WERI-Rb-1 (cell line): Measurements from ENCODE around the gene ILDR1.

Experiments used
- DNase-seq: peaks from one replicate; pipeline ENCODE4 v3.0.0-alpha.2; 2020
- H3K27ac ChIP-seq: fragments of 250-450 bp; sonication (Bioruptor Pico); 2 replicates; pipeline ENCODE4 v1.5.1; 2020; ENCODE audit warnings: mild to moderate bottlenecking, moderate library complexity
- H3K27me3 ChIP-seq: fragments of 250-450 bp; sonication (Bioruptor Pico); 2 replicates; pipeline ENCODE4 v1.5.1; 2021; ENCODE audit warnings: mild to moderate bottlenecking, low read depth, moderate library complexity; ENCODE audit not compliant: insufficient read depth, severe bottlenecking
- H3K36me3 ChIP-seq: fragments of 250-450 bp; sonication (Bioruptor Pico); 2 replicates; pipeline ENCODE4 v1.5.1; 2020; ENCODE audit warnings: mild to moderate bottlenecking, moderate library complexity
- H3K4me3 ChIP-seq: 2 replicates; pipeline ENCODE4 v1.5.1; 2011; ENCODE audit warnings: low read depth, mild to moderate bottlenecking, control low read depth, low read length
- H3K9me3 ChIP-seq: fragments of 250-450 bp; sonication (Bioruptor Pico); 2 replicates; pipeline ENCODE4 v1.5.1; 2021; ENCODE audit warnings: mild to moderate bottlenecking, moderate library complexity; ENCODE audit not compliant: severe bottlenecking
- TF ChIP-seq, protein P1 (sequence below): IDR thresholded peaks from 2 replicates; pipeline ENCODE4 v1.5.1; 2011; ENCODE audit warnings: low read depth, mild to moderate bottlenecking, control low read depth, inconsistent platforms, low read length

ILDR1 gene

GRCh38 chr3:121970047-121970446, 52.0 kb downstream of the ILDR1 start:
- no peak overlapping the region for H3K4me3 ChIP-seq
- no peak overlapping the region for H3K27ac ChIP-seq
- DNase-seq = no peak
- no peaks in the 10 kb centered on the region for H3K36me3 ChIP-seq
- TF ChIP-seq, protein P1, sequence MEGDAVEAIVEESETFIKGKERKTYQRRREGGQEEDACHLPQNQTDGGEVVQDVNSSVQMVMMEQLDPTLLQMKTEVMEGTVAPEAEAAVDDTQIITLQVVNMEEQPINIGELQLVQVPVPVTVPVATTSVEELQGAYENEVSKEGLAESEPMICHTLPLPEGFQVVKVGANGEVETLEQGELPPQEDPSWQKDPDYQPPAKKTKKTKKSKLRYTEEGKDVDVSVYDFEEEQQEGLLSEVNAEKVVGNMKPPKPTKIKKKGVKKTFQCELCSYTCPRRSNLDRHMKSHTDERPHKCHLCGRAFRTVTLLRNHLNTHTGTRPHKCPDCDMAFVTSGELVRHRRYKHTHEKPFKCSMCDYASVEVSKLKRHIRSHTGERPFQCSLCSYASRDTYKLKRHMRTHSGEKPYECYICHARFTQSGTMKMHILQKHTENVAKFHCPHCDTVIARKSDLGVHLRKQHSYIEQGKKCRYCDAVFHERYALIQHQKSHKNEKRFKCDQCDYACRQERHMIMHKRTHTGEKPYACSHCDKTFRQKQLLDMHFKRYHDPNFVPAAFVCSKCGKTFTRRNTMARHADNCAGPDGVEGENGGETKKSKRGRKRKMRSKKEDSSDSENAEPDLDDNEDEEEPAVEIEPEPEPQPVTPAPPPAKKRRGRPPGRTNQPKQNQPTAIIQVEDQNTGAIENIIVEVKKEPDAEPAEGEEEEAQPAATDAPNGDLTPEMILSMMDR = no peak
- no peaks in the 10 kb centered on the region for H3K9me3 ChIP-seq
- no peaks in the 10 kb centered on the region for H3K27me3 ChIP-seq

DNA sequence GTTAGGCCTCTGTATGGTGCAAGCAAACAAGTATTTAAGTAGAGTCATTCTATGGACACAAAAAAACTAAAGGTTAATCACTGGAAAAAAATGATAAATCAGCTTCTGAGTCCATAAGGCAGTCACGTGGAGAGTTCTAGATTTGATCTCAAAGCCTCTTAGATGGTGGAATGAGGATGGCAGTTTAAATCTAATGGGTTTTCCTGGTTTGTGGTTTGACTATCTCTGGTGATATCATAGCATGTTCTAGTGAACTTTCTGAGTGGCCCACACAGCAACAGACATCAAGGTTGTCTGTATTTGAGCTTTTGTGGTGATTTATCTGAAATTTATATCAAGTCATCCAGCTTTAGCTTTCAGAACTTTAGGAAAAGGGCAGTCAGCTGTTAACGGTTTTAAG, 52.4 kb downstream of the ILDR1 start:
- no peaks in the 10 kb centered on the region for H3K36me3 ChIP-seq
- TF ChIP-seq, protein P1 = no peak
- H3K4me3 ChIP-seq = no peak overlapping the region
- H3K27ac ChIP-seq = no peak overlapping the region
- no peaks in the 10 kb centered on the region for H3K9me3 ChIP-seq
- H3K27me3 ChIP-seq = no peaks in the 10 kb centered on the region
- DNase-seq = no peak

GRCh38 chr3:121963608-121964007, 58.4 kb downstream of the ILDR1 start:
- Histone ChIP-seq H3K36me3 (no peaks in the 10 kb centered on the region), H3K9me3 (no peaks in the 10 kb centered on the region), H3K27me3 (no peaks in the 10 kb centered on the region), H3K4me3 (no peak overlapping the region), H3K27ac (no peak overlapping the region)
- no peak for DNase-seq
- TF ChIP-seq, protein P1 = no peak

GRCh38 chr3:121962443-121962842, 59.6 kb downstream of the ILDR1 start:
- Histone ChIP-seq H3K27ac (no peak overlapping the region), H3K4me3 (no peak overlapping the region), H3K36me3 (no peaks in the 10 kb centered on the region), H3K27me3 (no peaks in the 10 kb centered on the region), H3K9me3 (no peaks in the 10 kb centered on the region)
- no peak for DNase-seq
- TF ChIP-seq, protein P1 = no peak

GRCh38 chr3:121961283-121961682, 60.8 kb downstream of the ILDR1 start:
- H3K36me3 ChIP-seq = no peaks in the 10 kb centered on the region
- TF ChIP-seq, protein P1 = no peak
- no peaks in the 10 kb centered on the region for H3K9me3 ChIP-seq
- H3K27me3 ChIP-seq = no peaks in the 10 kb centered on the region
- no peak overlapping the region for H3K4me3 ChIP-seq
- DNase-seq = no peak
- no peak overlapping the region for H3K27ac ChIP-seq

DNA sequence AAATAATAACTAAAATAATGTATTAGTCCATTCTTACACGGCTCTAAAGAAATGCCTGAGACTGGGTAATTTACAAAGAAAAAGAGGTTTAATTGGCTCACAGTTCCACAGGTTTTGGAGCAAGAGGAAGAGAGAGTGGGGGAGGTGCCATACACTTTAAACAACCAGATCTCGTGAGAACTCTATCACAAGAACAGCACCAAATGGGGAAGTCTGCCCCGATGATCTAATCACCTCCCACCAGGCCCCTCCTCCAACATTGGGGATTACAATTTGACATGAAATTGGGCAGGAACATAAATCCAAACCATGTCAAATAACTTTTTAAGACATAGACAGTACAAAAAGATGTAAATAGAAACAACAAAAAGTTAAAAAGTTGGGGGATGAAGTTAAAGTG, 63.2 kb downstream of the ILDR1 start:
- no peaks in the 10 kb centered on the region for H3K9me3 ChIP-seq
- H3K36me3 ChIP-seq = no peaks in the 10 kb centered on the region
- H3K4me3 ChIP-seq = no peak overlapping the region
- no peak for DNase-seq
- no peaks in the 10 kb centered on the region for H3K27me3 ChIP-seq
- TF ChIP-seq, protein P1 = no peak
- no peak overlapping the region for H3K27ac ChIP-seq
